Measurements from ENCODE around the gene NUDT7.

- TF ChIP-seq CTCF (IDR thresholded peaks at IDR 0.05) (no peak), POLR2A (IDR thresholded peaks at IDR 0.05) (no peak), POLR2AphosphoS5 (IDR thresholded peaks at IDR 0.05) (no peak)
These were observed 23.7 kb downstream of the NUDT7 start for GRCh38 chr16:77745972-77746371.

All from suprapubic skin (tissue), 4 donors.